Right ventricle myocardium inferior (tissue), 1 donor: Measurements from ENCODE around the gene NXPH4. TPM values are rescaled to one million over a fixed set of nuclear protein-coding genes. Genes with fewer than 3 reads are reported as not detected.

ENCODE experiments used
- ATAC-seq: fragments of 200-7000 bp; cut with Tn5 transposase; one replicate; pipeline ENCODE4 v1.9.1; 2020; ENCODE audit warnings: mild to moderate bottlenecking, moderate library complexity
- DNase-seq: peaks from one replicate; pipeline ENCODE4 v3.0.0; 2021; ENCODE audit errors: missing footprints
- intact Hi-C: fragments of 100-400 bp; cut with DNase I; formaldehyde crosslinking; loops from one replicate; pipeline ENCODE4 v1.11.0; 2022
- long read RNA-seq: library from polyadenylated mRNA; unstranded; transcript quantifications from one replicate; pipeline ENCODE4 v2.0.0, GENCODE V29; 2021
- total RNA-seq: library from RNA; stranded (reverse); fragmentation: NEBNext Ultra II Directional; extraction: Animal tissue kit (Norgen Biotek cat#: 25700); gene quantifications from one replicate; pipeline ENCODE4 v1.2.1, GENCODE V29; 2021
- donor health status: DM: no; HTN: yes; CAD: no; lungs with severe emphysema.

The NXPH4 gene
- total RNA-seq, result 0.60 TPM
- long read RNA-seq, result 0 reads

DNA sequence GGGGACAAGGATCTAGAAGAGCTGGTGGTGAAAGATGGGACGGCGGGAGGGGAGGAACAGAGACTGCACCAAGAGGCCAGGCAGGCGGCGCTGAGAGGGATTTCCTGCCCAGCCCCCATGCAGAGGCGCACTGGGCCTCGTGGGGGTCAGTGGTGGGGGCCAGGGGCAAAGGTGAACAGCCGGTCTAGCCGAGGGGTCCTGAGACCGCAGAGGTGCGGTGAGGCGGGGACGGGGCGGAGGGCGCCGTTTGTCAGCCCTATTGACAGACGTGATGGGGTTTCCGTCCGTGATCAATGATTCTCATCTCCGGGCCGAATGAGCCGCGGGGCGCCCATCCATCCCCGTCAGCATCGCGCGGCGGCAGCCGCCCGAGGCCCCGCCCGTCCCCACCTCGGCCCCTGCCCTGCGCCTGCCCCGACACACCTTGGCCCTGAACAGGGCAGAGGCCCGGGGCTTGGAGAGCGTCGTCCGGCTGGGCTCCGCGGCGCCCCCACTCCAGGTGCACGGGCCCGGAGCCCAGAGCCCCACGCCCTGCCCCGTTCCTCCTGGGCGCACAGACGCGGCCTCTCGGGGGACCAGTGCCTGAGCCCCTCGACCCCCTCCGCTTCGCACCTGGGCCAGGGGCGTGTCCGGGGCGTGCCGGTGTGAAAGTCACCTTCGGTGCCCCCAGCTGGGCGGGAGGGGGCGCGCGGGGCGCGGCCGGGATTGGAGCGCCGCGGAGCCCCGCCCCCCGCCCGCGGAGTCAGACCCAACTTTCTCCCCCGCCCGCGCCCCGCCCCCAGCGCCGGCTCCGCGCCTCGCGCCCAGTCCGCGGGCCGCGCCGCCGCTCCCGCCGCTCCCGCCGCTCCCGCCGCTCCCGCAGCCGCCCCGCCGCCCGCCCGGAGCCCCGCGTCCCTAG is at the start of gene NXPH4:
NXPH4 (plus strand) TSS at position 781 of the 898 bp plus-strand sequence. CDS start 176 bp downstream, outside the sequence.
- DNase-seq, result no peak
- intact Hi-C loops, result no loop called here
- ATAC-seq, result no peak

- intact Hi-C loops, result no loop called here
- no peak for DNase-seq
- no peak for ATAC-seq
Measured at GRCh38 chr12:57166971-57167371, 49.6 kb upstream of the NXPH4 start.

DNA sequence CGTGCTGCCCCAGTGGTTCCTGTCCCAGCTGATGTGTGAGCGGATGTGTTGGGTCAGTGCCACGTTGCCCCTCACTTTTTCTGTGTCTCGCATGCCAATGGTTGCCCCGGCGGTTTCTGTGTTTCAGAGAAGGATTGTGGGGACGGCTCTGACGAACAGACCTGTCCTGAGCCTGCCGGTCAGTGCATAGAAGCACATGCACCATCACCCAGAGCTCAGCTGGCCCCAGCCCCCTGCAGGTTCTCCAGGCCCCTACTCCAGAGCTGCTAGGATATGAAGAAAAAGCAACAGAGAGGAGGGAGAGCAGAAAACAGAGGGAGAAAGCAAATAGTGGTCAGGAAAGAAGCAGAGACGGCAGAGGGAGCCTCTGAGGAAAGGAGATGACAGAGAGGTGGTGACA is 48.5 kb upstream of the NXPH4 start:
- ATAC-seq, result no peak
- intact Hi-C loops, result no loop called here
- no peak for DNase-seq

DNA sequence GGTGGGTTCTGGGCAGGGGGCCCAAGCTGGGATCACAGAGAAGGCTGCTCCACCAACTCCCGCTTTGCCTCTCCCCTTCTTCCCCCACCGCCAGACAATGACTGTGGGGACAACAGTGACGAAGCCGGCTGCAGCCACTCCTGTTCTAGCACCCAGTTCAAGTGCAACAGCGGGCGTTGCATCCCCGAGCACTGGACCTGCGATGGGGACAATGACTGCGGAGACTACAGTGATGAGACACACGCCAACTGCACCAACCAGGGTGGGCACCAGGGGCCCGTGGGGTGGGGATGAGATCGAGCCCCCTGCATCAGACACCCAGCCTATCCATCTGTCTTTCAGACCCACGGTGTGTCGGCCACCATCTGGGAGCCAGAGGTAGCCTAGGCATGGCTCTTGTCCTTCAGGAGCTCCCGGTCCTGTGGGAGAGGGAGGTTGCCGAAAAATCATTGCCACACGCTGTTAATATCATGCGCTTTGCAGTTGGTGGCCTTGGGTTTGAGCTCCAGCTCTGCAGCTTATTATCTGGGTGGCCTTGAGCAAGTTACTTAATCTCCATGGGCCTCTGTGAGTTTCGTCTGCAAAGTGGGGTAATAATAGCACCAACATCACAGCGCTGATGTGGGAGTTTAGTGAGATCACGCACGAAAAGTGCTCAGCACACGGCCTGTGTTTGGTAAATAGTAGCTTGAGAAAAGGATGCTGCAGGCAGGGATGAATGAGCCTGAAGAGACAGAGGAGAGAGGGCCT is 47.4 kb upstream of the NXPH4 start:
- ATAC-seq (no peak), DNase-seq (no peak)
- intact Hi-C loops, result no loop called here

DNA sequence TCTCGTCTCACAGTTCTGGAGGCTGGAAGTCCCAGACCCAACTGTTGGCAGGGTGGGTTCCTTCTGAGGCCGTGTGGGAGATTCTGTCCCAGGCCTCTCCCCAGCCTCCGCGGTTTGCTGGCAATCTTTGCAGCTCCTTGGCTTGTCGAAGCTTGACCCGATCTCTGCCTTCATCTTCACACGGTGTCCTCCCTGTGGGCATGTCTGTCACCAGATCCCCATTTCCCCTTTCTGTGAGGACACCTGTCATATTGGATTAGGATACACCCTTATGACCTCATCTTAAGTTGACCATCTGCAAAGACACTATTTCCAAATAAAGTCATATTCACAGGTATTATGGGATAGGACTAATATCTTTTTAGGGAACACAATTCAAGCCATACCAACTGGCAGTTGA is 46.6 kb upstream of the NXPH4 start:
- DNase-seq (no peak), ATAC-seq (no peak)
- intact Hi-C loops, result no loop called here

DNA sequence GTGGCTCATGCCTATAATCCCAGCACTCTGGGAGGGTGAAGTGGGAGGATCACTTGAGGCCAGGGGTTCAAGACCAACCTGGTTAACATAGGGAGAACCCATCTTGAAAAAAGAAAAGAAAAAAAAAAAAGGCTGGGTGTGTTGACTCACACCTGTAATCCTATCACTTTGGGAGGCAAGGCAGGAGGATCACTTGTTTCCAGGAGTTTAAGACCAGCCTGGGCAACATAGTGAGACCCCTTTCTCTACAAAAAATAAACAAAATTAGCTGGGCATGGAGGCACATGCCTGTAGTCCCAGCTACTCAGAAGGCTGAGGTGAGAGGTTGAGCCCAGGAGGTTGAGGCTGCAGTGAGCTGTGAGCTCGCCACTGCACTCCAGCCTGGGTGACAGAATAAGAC is 46.2 kb upstream of the NXPH4 start:
- no peak for DNase-seq
- ATAC-seq, result no peak
- intact Hi-C loops, result no loop called here

GRCh38 chr12:57170927-57171326 is 45.7 kb upstream of the NXPH4 start:
- ATAC-seq (no peak), DNase-seq (no peak)
- intact Hi-C loops, result no loop called here

DNA sequence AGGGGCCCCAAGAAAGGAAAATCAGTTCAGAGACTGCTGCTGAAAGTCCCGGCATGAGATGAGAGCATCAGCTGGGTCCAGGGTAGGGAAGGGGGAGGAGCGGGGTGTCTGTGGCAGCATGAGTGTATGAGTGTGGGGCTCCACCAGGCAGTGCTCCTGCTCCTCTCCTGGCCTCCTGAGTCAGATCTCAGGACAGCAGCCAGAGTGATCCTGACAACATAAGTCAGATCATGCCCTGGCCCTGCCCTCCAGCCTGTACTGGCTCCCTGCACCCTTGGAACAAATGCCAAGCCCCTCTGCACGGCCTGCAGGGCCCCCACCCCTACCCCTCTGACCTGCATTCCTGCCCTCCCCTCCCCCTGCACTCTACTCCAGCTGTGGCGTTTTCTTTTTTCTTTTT is 44.9 kb upstream of the NXPH4 start:
- DNase-seq, result no peak
- ATAC-seq, result peak; percentile 20
- intact Hi-C loops, result no loop called here

- intact Hi-C loops, result no loop called here
- peak; percentile 30 for ATAC-seq
- no peak for DNase-seq
Measured at GRCh38 chr12:57173089-57173488, 43.5 kb upstream of the NXPH4 start.

DNA sequence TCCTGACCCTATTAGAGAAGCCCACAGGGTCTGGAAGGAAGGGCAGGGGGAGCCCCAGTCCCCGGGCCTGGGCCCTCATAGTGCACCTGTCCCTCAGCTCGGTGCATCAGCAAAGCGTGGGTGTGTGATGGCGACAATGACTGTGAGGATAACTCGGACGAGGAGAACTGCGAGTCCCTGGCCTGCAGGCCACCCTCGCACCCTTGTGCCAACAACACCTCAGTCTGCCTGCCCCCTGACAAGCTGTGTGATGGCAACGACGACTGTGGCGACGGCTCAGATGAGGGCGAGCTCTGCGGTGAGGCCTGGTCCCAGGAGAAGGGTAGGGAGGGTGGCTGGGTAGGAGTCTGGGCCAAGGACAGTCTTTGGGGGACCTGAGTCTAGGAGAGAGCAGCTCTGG is 42.9 kb upstream of the NXPH4 start:
- ATAC-seq (no peak), DNase-seq (no peak)
- intact Hi-C loops, result no loop called here

DNA sequence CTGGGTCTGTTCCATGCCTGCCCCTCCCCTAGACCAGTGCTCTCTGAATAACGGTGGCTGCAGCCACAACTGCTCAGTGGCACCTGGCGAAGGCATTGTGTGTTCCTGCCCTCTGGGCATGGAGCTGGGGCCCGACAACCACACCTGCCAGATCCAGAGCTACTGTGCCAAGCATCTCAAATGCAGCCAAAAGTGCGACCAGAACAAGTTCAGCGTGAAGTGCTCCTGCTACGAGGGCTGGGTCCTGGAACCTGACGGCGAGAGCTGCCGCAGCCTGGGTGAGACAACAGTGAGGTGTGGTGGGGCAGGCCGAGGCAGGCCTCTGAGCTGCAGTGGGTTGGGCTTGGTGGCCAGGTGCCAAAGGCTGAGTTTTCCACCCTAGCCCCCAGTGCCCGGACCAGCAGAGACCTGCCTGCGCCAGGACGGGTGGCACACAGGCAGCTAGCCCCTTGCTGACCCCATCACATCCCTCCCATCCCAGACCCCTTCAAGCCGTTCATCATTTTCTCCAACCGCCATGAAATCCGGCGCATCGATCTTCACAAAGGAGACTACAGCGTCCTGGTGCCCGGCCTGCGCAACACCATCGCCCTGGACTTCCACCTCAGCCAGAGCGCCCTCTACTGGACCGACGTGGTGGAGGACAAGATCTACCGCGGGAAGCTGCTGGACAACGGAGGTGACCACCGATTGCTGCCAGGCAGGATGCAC is 41.0 kb upstream of the NXPH4 start:
- DNase-seq (peak; percentile 89), ATAC-seq (peak; percentile 72)
- intact Hi-C loops, result loop anchor here (1.0 kb wide), 1 partner anchor 51 kb away; no protein-coding TSS in a partner anchor

- ATAC-seq (no peak), DNase-seq (no peak)
- intact Hi-C loops, result loop anchor here (1.0 kb wide), 1 partner anchor 52 kb away; no protein-coding TSS in a partner anchor
Measured at GRCh38 chr12:57176139-57176477, 40.5 kb upstream of the NXPH4 start.

DNA sequence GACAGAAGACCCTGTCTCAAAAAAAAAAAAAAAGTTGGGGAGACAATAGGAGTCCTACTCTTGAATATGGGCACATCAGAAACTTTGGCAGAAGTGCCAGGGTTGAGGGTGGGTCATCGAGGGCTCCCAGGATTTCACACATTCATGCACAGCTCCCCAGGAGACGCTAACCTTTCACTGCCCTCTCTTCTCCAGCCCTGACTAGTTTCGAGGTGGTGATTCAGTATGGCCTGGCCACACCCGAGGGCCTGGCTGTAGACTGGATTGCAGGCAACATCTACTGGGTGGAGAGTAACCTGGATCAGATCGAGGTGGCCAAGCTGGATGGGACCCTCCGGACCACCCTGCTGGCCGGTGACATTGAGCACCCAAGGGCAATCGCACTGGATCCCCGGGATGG is 39.7 kb upstream of the NXPH4 start:
- no peak for ATAC-seq
- intact Hi-C loops, result loop anchor here (1.0 kb wide), 1 partner anchor 53 kb away; no protein-coding TSS in a partner anchor

DNA sequence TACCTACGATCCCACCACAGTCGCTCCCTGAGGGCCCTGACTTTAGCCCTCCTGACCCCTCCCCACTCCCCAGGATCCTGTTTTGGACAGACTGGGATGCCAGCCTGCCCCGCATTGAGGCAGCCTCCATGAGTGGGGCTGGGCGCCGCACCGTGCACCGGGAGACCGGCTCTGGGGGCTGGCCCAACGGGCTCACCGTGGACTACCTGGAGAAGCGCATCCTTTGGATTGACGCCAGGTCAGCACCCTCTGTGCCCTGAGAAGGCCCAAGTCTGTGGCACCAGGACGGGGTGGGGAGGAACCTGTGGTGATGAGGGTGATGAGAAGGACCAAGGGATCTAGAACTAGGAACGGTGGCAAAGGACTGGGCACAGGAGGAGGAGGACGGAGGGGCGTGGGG is 39.2 kb upstream of the NXPH4 start:
- DNase-seq (no peak), ATAC-seq (no peak)
- intact Hi-C loops, result no loop called here

More for the DNA sequence above, 39.7 kb upstream of the NXPH4 start:
- no peak for DNase-seq

DNA sequence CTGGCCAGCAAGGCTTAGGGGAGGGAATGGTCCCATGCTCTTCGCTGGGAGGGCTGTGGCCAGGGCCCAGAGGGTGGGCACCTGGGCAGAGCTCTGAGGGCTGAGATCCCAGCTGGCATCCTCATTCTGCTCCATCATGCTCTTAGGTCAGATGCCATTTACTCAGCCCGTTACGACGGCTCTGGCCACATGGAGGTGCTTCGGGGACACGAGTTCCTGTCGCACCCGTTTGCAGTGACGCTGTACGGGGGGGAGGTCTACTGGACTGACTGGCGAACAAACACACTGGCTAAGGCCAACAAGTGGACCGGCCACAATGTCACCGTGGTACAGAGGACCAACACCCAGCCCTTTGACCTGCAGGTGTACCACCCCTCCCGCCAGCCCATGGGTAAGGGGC is 38.4 kb upstream of the NXPH4 start:
- intact Hi-C loops, result no loop called here
- no peak for DNase-seq
- no peak for ATAC-seq

DNA sequence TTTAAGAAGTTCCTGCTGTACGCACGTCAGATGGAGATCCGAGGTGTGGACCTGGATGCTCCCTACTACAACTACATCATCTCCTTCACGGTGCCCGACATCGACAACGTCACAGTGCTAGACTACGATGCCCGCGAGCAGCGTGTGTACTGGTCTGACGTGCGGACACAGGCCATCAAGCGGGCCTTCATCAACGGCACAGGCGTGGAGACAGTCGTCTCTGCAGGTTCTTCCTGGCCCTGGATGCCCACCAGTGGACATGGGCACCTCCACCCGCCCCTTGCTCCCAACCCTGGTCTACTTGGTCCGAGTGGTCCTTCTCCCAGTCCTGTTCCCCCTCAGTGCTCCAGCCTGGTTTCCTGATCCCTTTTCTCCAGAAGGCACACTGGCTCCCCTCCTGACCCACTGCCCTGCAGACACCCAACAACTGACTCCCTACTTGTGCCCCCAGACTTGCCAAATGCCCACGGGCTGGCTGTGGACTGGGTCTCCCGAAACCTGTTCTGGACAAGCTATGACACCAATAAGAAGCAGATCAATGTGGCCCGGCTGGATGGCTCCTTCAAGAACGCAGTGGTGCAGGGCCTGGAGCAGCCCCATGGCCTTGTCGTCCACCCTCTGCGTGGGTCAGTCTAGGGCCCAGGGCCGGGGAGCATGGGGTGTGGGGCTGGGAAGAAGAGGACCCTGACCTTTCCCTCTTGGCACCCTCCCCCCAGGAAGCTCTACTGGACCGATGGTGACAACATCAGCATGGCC is 37.1 kb upstream of the NXPH4 start:
- DNase-seq, result no peak
- intact Hi-C loops, result loop anchor here (2.0 kb wide), 1 partner anchor 105 kb away; no protein-coding TSS in a partner anchor
- ATAC-seq, result no peak

DNA sequence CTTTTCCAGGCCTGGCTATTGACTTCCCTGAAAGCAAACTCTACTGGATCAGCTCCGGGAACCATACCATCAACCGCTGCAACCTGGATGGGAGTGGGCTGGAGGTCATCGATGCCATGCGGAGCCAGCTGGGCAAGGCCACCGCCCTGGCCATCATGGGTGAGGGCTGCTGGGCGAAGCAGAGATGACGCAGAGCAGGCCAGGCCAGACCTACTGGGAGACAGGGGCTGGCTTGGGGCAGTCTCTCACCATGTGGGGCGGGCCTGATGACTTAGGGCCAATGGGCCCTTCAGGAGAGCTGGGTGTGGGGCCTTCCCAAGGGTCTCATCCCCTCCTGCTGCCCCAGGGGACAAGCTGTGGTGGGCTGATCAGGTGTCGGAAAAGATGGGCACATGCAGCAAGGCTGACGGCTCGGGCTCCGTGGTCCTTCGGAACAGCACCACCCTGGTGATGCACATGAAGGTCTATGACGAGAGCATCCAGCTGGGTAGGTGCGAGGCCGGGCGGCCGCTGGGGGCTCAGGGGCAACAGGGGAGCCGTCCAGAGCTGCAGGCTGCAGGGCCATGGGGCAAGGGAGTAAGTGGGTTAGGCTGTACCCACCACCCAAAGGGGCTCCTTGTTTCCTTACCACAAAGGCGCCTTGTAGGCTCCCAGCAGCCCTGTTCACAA is 36.1 kb upstream of the NXPH4 start:
- ATAC-seq, result no peak
- intact Hi-C loops, result loop anchor here (2.0 kb wide), 1 partner anchor 106 kb away; no protein-coding TSS in a partner anchor
- DNase-seq, result no peak

DNA sequence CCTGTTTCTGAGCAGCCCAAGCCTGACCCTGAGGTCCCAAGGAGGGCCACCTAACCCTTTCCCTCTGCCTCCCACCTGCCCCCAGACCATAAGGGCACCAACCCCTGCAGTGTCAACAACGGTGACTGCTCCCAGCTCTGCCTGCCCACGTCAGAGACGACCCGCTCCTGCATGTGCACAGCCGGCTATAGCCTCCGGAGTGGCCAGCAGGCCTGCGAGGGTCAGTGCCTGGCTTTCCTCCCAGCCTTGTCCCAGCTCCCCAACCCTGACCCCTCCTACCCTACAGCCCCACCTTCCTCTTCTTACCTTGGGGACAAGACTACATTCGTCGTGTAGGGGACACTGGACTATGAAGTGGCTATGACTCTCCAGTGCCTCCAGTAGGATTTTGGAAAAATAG is 35.5 kb upstream of the NXPH4 start:
- ATAC-seq (no peak), DNase-seq (no peak)
- intact Hi-C loops, result loop anchor here (2.0 kb wide), 1 partner anchor 106 kb away; no protein-coding TSS in a partner anchor
